CD8-positive, alpha-beta memory T cell (primary cell): ENCODE measurements around the gene FGF19. TPM values are rescaled to one million over a fixed set of nuclear protein-coding genes. Genes with fewer than 3 reads are reported as not detected.

ENCODE experiments used
- CTCF ChIA-PET: fragments of 350-600 bp; sonication (Branson Sonifier 250); formaldehyde crosslinking; loops from one replicate; lab custom pipeline; 2021; ENCODE audit warnings: antibody characterized with exemption; lab: Charles Lee
- POLR2A ChIA-PET: fragments of 350-600 bp; sonication (Branson Sonifier 250); formaldehyde crosslinking; loops from one replicate; lab custom pipeline; 2021; ENCODE audit warnings: antibody characterized with exemption; lab: Charles Lee
- DNase-seq, 5 donors: peaks; one replicate each; pipeline versions ENCODE4 v3.0.0 to v3.0.0-alpha.2; 2020 to 2022; ENCODE audit warnings: mixed read lengths in 1 of 5
- H3K27ac ChIP-seq: one replicate; pipeline ENCODE4 v1.7.0; 2013; ENCODE audit warnings: low read depth, mild to moderate bottlenecking, low read length, moderate library complexity
- H3K27me3 ChIP-seq: 2 replicates; pipeline ENCODE4 v1.7.0; 2013; ENCODE audit warnings: low read length, mild to moderate bottlenecking; ENCODE audit not compliant: insufficient read depth, poor library complexity, severe bottlenecking
- H3K36me3 ChIP-seq: 2 replicates; pipeline ENCODE4 v1.7.0; 2013; ENCODE audit warnings: mild to moderate bottlenecking, low read length, moderate library complexity; ENCODE audit not compliant: insufficient read depth
- H3K4me1 ChIP-seq: 2 replicates; pipeline ENCODE4 v1.7.0; 2013; ENCODE audit warnings: mild to moderate bottlenecking, low read length, moderate library complexity; ENCODE audit not compliant: insufficient read depth
- H3K4me3 ChIP-seq: 2 replicates; pipeline ENCODE4 v1.7.0; 2013; ENCODE audit warnings: mild to moderate bottlenecking, low read length
- H3K9me3 ChIP-seq: 2 replicates; pipeline ENCODE4 v1.7.0; 2013; ENCODE audit warnings: mild to moderate bottlenecking, low read length
- H3K27ac Mint-ChIP-seq, 8 donors: one replicate each; pipeline ENCODE4 v1.8.0; 2020 to 2021; ENCODE audit warnings: mixed read lengths in 8 of 8, mild to moderate bottlenecking in 6 of 8, inconsistent platforms in 3 of 8, moderate library complexity in 3 of 8
- H3K27me3 Mint-ChIP-seq, 2 donors: one replicate each; pipeline ENCODE4 v1.8.0; 2020 to 2021; ENCODE audit warnings: mixed read lengths in 2 of 2, mild to moderate bottlenecking in 1 of 2, moderate library complexity in 1 of 2
- H3K36me3 Mint-ChIP-seq, 3 donors: one replicate each; pipeline ENCODE4 v1.8.0; 2020 to 2021; ENCODE audit warnings: mixed read lengths in 3 of 3, inconsistent platforms in 1 of 3, mild to moderate bottlenecking in 1 of 3
- H3K4me1 Mint-ChIP-seq, 3 donors: one replicate each; pipeline ENCODE4 v1.8.0; 2020 to 2021; ENCODE audit warnings: mixed read lengths in 3 of 3, inconsistent platforms in 1 of 3, mild to moderate bottlenecking in 1 of 3
- H3K4me3 Mint-ChIP-seq, 7 donors: one replicate each; pipeline ENCODE4 v1.8.0; 2020 to 2021; ENCODE audit warnings: mixed read lengths in 7 of 7, mild to moderate bottlenecking in 6 of 7, moderate library complexity in 4 of 7, inconsistent platforms in 2 of 7
- H3K9me3 Mint-ChIP-seq, 5 donors: one replicate each; pipeline ENCODE4 v1.8.0; 2020 to 2022; ENCODE audit warnings: mixed read lengths in 5 of 5, mild to moderate bottlenecking in 3 of 5, moderate library complexity in 2 of 5, inconsistent platforms in 1 of 5
- polyA plus RNA-seq: library from polyadenylated mRNA; unstranded; fragments of 300-500 nt; fragmentation: Illumina TruSeq; gene quantifications from one replicate; pipeline ENCODE4 v1.2.3, GENCODE V29; 2021
- total RNA-seq, 2 experiments: library from RNA; stranded (reverse); gene quantifications; one replicate each; pipeline ENCODE4 v1.2.3, GENCODE V29; 2021

The FGF19 gene
- total and polyA plus RNA-seq, 3 experiments from 2014 or later, result not detected

DNA sequence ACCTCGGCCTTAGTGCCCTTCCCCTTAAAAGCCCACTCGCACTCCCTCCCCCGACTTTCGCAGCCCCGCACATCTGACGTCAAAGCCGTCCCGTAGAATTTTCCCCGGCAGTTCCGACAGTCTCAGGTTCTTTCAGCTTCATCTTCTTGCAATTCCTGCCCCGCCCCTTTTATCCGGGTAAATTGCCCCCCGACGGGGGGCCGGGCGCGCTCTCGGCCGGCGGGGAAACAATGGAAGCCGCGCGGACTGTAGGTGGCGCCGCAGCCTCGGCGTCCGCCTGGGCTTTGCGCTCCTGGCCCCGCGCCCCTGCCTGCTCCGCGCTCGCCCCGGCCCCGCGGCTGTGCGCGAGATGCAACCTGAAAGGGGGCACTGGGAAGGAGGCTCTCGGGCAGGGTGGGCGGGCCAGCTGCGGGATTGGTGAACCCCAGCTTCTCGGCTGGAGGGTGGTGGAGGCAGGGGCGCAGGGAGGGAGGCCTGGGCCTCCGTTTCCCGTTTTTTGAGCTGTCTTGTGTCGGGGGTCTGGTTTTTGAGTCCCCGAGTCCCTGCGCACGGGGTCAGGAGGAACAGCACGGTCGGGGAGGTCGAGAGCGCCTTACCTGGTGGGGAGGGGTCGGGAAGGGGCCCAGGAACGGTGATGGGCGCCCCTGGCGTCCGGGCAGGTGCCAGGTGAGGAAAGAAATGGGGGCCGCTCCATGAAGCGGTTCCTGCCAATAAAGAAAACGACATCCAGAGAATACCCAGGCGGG lies 859 bp upstream of the FGF19 start:
- CTCF ChIA-PET, result no interaction called here
- H3K27me3 Mint-ChIP-seq, result peaks cover 24 to 56% of the 10 kb centered on the region in 2 donors

DNA sequence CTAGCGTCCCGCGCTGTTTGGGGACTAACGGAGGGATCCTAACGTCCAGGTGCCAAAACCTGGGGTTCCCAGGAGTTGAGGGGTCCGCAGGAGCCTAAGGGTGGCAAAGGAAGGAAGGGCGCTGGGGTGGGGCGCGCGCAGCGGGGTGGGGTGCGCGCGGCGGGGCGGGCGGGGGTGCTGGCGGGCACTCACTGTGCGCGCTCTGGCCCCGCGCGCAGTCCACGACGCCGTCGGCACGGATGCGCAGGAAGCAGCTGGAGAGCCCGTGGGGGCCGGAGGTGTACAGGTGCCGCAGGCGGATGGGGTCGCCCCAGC lies 412 bp downstream of the FGF19 start:
- Histone ChIP-seq H3K4me1 (no peaks in the 10 kb centered on the region), H3K36me3 (no peaks in the 10 kb centered on the region), H3K27me3 (peaks cover 10% of the 10 kb centered on the region), H3K27ac (no peak overlapping the region), H3K9me3 (no peaks in the 10 kb centered on the region), H3K4me3 (no peak overlapping the region)
- ChIA-PET CTCF (no interaction called here), POLR2A (no interaction called here)
- H3K4me1 Mint-ChIP-seq, result peaks cover 5 to 23% (median 15%) of the 10 kb centered on the region in 3 donors
- peaks cover 25 to 55% of the 10 kb centered on the region in 2 donors for H3K27me3 Mint-ChIP-seq
- H3K36me3 Mint-ChIP-seq, result no peaks in the 10 kb centered on the region
- H3K9me3 Mint-ChIP-seq, result no peaks in the 10 kb centered on the region
- H3K27ac Mint-ChIP-seq, result no peak overlapping the region
- no peak for DNase-seq
- H3K4me3 Mint-ChIP-seq, result peak overlapping the region in 1 of 7 donors; percentile 19

More for the DNA sequence above, 859 bp upstream of the FGF19 start:
- POLR2A ChIA-PET, result no interaction called here
- no peaks in the 10 kb centered on the region for H3K9me3 ChIP-seq
- Mint-ChIP-seq H3K4me1 (peaks cover 5 to 23% (median 15%) of the 10 kb centered on the region in 3 donors), H3K4me3 (peak overlapping the region in 2 of 7 donors; percentile 29 to 44), H3K27ac (no peak overlapping the region), H3K9me3 (no peaks in the 10 kb centered on the region), H3K36me3 (no peaks in the 10 kb centered on the region)
- no peaks in the 10 kb centered on the region for H3K4me1 ChIP-seq
- H3K36me3 ChIP-seq, result no peaks in the 10 kb centered on the region
- H3K4me3 ChIP-seq, result no peak overlapping the region
- H3K27me3 ChIP-seq, result peaks cover 10% of the 10 kb centered on the region
- no peak for DNase-seq
- no peak overlapping the region for H3K27ac ChIP-seq

GRCh38 chr11:69702769-69703452 lies 911 bp downstream of the FGF19 start:
- ChIA-PET POLR2A (no interaction called here), CTCF (no interaction called here)
- Mint-ChIP-seq H3K36me3 (no peaks in the 10 kb centered on the region), H3K4me1 (peaks cover 5 to 23% (median 15%) of the 10 kb centered on the region in 3 donors), H3K4me3 (peak overlapping the region in 2 of 7 donors; percentile 19 to 26), H3K27me3 (peaks cover 25 to 60% of the 10 kb centered on the region in 2 donors), H3K9me3 (no peaks in the 10 kb centered on the region), H3K27ac (no peak overlapping the region)
- H3K4me3 ChIP-seq, result no peak overlapping the region
- no peaks in the 10 kb centered on the region for H3K4me1 ChIP-seq
- no peak for DNase-seq
- H3K27ac ChIP-seq, result no peak overlapping the region
- no peaks in the 10 kb centered on the region for H3K36me3 ChIP-seq
- no peaks in the 10 kb centered on the region for H3K9me3 ChIP-seq
- H3K27me3 ChIP-seq, result peaks cover 10% of the 10 kb centered on the region

GRCh38 chr11:69702239-69702691 lies 1.6 kb downstream of the FGF19 start:
- H3K9me3 ChIP-seq, result no peaks in the 10 kb centered on the region
- ChIA-PET CTCF (no interaction called here), POLR2A (no interaction called here)
- no peaks in the 10 kb centered on the region for H3K36me3 ChIP-seq
- DNase-seq, result no peak
- H3K27ac ChIP-seq, result no peak overlapping the region
- H3K4me3 Mint-ChIP-seq, result no peak overlapping the region
- no peak overlapping the region for H3K4me3 ChIP-seq
- no peaks in the 10 kb centered on the region for H3K4me1 ChIP-seq
- H3K4me1 Mint-ChIP-seq, result peaks cover 5 to 23% (median 15%) of the 10 kb centered on the region in 3 donors
- peaks cover 10% of the 10 kb centered on the region for H3K27me3 ChIP-seq
- H3K27ac Mint-ChIP-seq, result no peak overlapping the region
- no peaks in the 10 kb centered on the region for H3K9me3 Mint-ChIP-seq
- H3K27me3 Mint-ChIP-seq, result peaks cover 25 to 62% of the 10 kb centered on the region in 2 donors
- no peaks in the 10 kb centered on the region for H3K36me3 Mint-ChIP-seq

GRCh38 chr11:69700278-69701140 lies 3.3 kb downstream of the FGF19 start:
- Mint-ChIP-seq H3K9me3 (no peaks in the 10 kb centered on the region), H3K4me1 (peaks cover 3 to 17% (median 8%) of the 10 kb centered on the region in 3 donors), H3K36me3 (no peaks in the 10 kb centered on the region), H3K27ac (no peak overlapping the region), H3K27me3 (peaks cover 25 to 62% of the 10 kb centered on the region in 2 donors), H3K4me3 (no peak overlapping the region)
- H3K36me3 ChIP-seq, result no peaks in the 10 kb centered on the region
- H3K4me1 ChIP-seq, result no peaks in the 10 kb centered on the region
- POLR2A ChIA-PET, result no interaction called here
- H3K9me3 ChIP-seq, result no peaks in the 10 kb centered on the region
- no peak for DNase-seq
- CTCF ChIA-PET, result no interaction called here
- no peak overlapping the region for H3K4me3 ChIP-seq
- no peak overlapping the region for H3K27ac ChIP-seq
- peaks cover 8% of the 10 kb centered on the region for H3K27me3 ChIP-seq

DNA sequence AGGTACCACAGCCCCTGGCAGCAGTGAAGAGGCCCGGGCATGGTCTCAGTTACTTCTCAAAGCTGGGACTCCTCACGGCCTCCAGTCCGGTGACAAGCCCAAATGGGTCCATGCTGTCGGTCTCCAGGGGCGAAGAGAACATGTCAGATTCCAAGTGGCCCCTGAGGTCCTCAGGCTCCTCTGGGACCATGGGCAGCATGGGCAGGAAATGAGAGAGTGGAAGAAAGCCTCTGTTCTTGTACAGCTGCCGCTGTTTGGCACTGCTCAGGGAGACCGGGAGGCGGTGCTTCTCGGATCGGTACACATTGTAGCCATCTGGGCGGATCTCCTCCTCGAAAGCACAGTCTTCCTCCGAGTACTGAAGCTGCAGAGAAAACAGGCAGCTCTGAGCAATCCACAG lies 4.6 kb downstream of the FGF19 start:
- ChIA-PET CTCF (no interaction called here), POLR2A (no interaction called here)
- Mint-ChIP-seq H3K36me3 (no peaks in the 10 kb centered on the region), H3K27ac (no peak overlapping the region), H3K4me3 (no peak overlapping the region), H3K9me3 (no peaks in the 10 kb centered on the region), H3K27me3 (peaks cover 28 to 62% of the 10 kb centered on the region in 2 donors), H3K4me1 (peaks cover 0 to 7% (median 5%) of the 10 kb centered on the region in 3 donors)
- no peak for DNase-seq
- no peaks in the 10 kb centered on the region for H3K36me3 ChIP-seq
- H3K27ac ChIP-seq, result no peak overlapping the region
- no peaks in the 10 kb centered on the region for H3K4me1 ChIP-seq
- H3K4me3 ChIP-seq, result no peak overlapping the region
- H3K9me3 ChIP-seq, result no peaks in the 10 kb centered on the region
- peaks cover 4% of the 10 kb centered on the region for H3K27me3 ChIP-seq

- no peak overlapping the region for H3K27ac Mint-ChIP-seq
- H3K9me3 Mint-ChIP-seq, result no peaks in the 10 kb centered on the region
- peaks cover 28 to 68% of the 10 kb centered on the region in 2 donors for H3K27me3 Mint-ChIP-seq
- H3K36me3 Mint-ChIP-seq, result no peaks in the 10 kb centered on the region
- Histone ChIP-seq H3K27me3 (peaks cover 4% of the 10 kb centered on the region), H3K4me3 (no peak overlapping the region), H3K36me3 (no peaks in the 10 kb centered on the region), H3K9me3 (no peaks in the 10 kb centered on the region), H3K27ac (no peak overlapping the region), H3K4me1 (no peaks in the 10 kb centered on the region)
- H3K4me1 Mint-ChIP-seq, result peaks cover 0 to 7% (median 5%) of the 10 kb centered on the region in 3 donors
- CTCF ChIA-PET, result no interaction called here
- no peak overlapping the region for H3K4me3 Mint-ChIP-seq
- POLR2A ChIA-PET, result no interaction called here
- no peak for DNase-seq
Measured at GRCh38 chr11:69698362-69698761, 5.5 kb downstream of the FGF19 start.
